GM18870 (cell line): ENCODE measurements around the gene ZNF365.
"Not testable (repeated sequence)": the region's sequence is repeated elsewhere in the genome, so short reads cannot be mapped to it uniquely, and the experiment has no call there.

ENCODE experiments used
- ATAC-seq: cut with Tn5 transposase; IDR thresholded peaks from one replicate; pipeline ENCODE4 v1.9.1; 2021; ENCODE audit warnings: moderate library complexity; ENCODE audit not compliant: unreplicated experiment

ZNF365 gene, protein sequence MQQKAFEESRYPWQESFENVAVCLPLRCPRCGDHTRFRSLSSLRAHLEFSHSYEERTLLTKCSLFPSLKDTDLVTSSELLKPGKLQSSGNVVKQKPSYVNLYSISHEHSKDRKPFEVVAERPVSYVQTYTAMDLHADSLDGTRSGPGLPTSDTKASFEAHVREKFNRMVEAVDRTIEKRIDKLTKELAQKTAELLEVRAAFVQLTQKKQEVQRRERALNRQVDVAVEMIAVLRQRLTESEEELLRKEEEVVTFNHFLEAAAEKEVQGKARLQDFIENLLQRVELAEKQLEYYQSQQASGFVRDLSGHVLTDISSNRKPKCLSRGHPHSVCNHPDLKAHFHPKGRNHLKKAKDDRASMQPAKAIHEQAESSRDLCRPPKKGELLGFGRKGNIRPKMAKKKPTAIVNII

DNA sequence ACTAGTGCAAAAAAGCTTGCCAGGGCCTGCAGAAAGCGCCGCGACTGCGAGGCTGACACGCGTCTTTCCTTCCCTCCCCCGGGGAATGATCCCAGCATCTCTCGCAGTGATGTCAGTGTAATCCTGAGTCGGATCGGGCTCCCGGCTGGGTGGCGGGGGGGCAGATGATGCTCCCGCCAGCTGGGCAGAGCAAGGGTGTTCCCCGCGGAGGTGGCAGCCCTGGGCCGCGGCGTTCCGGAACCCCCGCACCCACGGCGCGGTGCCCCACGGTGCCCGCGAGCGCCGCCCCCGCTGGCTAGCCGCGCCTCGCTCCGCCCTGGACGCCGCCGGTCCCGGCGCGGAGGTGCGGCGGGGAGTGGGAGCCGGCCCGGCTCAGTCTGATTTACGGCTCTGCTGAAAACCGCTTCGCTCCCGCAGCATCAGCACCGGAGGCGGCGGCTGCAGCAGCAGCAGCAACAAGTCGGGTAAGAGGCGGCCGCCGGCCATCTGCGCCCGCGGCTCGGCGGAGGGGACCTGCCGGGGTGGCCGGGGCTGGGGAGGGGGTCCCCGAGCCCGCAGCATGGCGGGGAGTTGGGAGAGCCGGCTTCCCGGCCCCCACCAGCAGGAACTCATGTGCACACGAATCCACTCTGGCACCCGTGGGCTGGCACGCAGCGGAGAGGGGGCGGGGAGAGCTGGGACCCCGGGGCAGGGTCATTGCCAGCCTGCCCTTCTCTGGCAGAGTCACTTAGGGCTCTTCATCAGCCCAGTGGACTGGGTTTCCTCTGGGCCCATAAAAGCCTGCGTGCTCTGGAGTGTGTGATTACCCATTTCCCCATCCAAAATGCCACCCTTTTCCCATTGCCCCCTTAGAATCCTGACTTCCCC lies at the start of gene ZNF365:
Gene ZNF365 (plus strand): TSS at position 375 of the 867 bp plus-strand sequence. CDS start 1,825 bp downstream, outside the sequence.
- no peak for ATAC-seq

DNA sequence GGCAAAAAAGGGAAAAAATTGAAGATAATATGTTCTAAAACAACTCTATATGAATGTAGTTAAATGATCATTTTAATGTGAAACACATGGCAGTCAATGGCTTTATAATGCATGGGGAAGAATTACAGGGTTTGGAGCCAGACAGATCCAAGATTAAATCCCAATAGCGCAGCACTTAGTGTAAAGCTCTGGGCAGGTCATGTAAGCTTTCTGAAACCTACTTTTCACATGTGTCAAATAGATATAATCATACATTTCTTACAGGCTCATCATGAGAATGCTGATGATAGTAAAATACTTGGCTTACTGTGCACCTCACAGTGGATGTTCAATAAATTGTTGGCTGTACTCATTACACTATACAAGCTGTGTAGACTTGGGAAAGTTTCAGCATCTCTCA lies 48.0 kb upstream of the ZNF365 start:
- no peak for ATAC-seq

DNA sequence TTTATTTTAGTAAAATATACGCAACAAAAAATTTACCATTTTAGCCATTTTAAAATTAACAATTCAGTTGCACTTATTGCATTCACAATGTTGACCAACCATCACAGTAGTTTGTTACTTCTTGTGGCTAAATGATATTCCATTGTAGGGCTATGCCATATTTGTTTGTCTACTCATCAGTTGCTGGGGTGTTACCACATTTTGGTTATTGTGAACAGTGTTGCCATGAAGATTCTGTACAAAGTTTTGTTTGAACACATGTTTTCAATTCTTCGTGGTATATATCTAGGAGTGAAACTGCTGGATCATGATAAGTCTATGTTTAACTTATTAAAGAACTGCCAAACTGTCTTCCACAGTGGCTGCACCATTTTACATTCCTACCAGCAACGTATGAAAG lies 46.3 kb upstream of the ZNF365 start:
- ATAC-seq, result no peak

DNA sequence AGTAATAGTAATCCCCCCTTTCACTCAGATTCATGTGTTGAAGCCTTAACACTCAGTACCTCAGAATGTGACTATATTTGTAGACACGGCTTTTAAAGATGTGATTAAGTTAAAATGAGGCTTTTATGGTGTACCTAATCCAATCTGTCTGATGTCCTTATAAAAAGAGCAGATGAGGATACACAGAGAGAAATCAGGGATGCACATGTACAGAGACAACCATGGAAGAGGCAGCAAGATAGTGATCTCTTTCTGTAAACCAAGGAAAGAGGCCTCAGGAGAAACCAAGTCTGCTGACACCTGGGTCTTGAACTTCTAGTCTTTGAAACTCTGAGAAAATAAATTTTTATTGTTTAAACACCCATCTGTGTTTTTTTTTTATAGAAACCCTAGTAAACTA lies 44.0 kb upstream of the ZNF365 start:
- no peak for ATAC-seq

DNA sequence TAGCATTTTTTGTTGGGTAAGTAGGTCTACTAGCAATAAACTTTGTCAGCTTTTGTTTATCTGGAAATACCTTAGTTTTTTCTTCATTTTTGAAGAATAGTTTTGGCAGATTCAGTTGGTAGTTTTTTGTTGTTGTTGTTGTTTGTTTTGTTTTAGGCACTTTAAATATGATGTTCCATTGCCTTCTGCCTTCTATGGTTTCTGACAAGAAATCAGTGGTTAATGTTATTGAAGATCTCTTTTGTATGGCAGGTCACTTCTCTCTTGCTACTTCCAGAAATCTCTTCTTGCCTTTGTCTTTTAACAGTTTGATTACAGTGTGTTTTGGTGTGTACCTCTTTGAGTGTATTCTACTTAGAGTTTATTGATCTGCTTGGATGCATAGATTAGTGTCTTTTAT lies 41.8 kb upstream of the ZNF365 start:
- ATAC-seq, result no peak

DNA sequence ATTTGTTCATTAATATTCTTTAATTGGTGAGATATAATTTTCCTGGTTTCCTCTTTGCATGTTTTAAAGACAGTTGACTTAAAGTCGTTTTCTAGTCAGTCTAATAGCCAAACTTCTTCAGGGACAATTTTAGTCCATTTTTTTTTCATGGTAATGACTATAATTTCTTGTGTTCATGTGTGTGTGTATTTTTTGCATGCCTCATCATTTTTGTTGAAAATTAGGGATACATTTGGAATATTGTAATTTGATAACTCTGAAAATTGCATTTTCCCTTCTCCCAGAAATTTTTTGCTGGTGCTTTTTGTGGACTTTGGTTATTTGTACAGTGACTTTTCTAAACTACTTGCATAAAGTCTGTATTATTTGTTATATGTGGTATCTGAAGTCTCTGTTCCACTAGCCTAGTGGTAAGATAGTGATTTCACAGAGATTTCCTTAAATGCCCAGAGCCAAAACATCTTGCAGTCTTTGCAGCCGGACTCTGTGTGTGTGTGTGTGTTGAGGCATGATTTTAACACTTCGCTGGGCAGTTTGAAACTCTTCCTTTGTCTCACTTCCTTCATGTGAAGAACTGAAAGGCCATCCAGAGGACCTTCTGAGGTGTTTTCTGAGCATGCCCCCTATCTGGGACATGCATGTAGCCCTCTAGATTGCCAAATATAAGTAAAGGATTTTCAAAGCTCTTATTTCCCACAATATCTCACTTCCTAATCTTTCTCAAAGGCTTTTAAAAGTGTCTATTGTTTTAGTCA lies 40.9 kb upstream of the ZNF365 start:
- ATAC-seq, result no peak

DNA sequence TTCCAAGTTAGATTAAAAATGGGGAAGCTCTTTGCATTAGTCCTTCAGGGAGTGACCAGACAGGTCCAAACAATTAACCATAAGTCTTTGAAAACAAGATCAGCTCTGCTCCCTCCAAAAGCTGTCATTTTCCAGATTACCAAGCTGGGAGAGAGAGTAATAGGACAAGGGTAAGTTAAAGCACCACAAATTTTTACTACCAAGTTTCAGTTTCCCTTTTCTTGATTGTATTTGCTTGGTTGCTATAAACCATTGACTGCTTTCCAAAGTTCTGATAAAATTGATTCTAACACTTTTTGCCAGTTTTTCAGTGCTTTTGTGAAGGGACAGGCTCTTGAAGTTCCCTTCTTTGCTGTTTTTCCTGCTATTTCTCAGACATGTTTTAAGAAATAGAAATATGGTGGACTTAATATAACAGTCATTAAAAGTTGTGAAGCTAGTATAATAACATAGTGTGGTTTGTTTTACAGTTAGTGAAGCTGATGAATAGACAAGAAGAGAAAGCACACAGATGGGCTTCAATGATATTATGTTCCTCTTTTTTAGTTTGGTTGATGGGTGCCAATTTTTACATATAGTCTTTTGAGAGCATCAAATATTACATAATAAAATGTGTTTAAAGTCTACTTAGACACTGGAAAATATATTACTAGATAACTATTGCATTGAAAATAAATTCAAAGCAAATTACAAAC lies 40.0 kb upstream of the ZNF365 start:
- ATAC-seq, result no peak

DNA sequence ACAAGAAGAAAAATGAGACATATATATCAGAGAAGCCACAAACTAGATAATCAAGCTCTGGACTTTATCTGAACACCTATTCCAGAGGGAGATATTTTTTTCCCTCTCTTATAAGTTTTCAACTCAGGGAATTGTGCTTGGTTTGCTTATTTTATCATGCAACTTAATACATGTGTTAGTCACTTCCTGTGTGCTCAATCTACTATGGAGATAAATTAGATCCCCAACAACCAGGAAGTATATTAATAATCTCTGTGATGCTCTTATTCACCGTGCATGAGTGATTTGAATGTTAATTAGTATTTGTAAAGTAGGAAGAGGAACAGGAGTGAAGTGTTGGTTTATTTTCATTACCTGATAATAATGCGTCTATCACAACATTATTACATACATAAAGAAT lies 38.8 kb upstream of the ZNF365 start:
- no peak for ATAC-seq

DNA sequence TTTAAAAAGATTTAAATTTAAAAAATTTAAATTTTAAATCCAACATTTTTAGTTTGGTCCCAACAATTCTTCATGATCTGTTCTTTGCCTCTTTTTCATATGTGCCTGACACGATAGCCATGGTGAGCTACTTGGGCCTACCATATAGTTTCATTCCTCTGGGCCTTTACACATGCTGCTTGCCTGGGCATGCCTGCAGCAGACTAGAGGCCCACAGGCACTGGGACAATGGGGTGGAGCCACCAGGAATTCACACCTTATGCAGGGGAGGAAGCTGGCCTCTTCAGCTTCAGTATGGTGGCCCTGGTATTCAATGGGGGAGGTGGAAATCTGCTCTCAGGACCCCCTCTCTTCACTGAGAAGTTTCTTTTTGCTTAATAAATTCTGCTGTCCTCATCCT lies 37.8 kb upstream of the ZNF365 start:
- no peak for ATAC-seq

DNA sequence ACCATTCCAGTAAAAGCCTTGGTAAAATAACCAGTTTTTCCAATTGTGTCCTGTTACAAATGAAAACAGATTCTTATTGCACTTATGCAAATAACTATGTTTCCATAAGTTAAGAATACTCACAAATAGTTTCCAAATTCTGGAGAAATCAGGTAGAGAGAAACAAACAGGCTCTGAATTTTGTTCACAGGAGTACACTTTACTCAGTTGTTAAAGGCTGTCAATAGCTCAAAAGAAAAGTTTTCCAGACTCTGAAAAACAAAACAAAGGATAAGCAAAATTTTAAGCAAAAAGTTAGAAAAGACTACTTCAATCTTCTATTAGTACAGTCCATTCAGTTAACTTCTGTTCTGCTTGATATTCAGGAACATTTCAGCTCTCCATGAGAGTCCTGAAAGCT lies 32.8 kb upstream of the ZNF365 start:
- ATAC-seq, result no peak

DNA sequence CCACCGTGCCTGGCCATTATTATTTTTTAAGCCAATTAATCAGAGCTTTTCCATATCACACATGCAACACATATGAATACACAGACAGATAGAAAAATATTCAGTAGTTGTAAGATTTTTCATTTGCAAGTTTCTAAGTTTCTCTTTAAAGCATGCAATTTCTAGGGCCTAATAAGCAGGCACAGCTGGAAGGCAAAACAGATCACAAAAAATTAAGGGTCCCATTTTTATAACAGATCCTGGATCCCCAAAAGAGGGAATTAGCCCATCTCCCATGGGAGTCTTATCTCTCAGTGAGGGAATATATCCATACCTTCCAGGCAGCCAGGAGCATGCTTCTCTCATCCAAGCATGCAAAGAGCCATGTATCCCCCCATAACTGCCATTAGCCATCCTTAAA lies 31.2 kb upstream of the ZNF365 start:
- no peak for ATAC-seq

DNA sequence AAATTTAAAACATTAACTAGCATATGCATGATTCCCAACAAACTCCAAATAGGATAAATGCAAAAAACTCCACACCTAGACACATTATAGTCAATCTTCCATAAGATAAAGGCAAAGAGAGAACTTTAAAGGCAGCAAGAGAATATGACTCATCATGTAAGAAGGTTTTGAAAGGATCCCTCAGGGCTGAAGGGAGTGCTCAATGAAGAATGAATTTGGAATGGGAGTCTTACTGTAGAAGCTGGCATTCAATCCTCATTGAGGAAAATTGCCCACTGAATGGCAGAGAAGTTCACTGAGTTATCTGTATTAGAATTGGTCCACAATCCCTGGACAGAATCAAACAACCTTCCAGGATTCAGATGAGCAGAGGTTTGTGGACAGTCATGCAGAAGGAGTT lies 26.1 kb upstream of the ZNF365 start:
- ATAC-seq, result no peak

DNA sequence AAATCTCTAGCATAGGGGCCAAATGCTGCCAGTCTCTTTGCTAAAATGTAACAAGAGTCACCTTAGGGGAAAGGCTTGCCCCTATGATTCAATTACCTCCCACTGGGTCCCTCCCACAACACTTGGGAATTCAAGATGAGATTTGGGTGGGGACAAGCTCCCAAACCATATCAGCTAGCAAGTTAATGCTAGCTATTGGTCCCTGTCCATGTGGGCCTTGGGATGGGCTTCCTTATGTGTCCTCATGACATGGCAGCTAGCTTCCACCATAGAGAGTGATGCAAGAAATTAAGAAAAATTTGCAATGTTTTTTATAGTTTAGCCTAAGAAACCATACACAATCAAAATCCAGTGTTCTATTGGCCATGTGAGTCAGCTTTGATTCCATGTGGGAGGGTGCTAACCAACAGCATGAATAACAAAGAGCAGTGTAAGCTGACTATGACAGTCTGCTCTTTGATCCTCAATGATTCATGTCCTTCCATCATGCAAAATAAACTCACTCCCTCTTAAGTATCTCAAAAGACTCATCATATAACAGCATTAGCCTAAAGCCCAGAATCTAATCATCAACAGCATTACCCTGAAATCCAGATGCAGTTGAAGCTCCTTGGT lies 21.7 kb upstream of the ZNF365 start:
- no peak for ATAC-seq

DNA sequence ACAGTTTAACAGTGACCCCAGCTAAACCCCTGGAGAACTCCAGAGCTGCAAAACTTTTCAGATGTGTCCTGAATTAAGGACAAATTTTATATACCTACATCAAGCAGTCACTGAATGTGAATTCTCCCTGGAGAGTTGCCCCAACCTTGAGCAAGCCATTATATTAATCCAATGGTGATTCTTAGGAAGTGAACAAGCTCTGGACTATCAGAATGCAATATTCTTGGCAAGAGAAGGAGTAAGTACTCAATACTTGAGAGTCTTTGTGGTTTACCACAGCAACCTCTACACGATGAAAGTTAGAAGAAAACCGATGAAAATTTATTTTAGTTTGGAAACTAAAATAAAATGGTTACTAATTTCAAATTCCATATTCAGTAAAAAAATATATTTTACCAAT lies 19.3 kb upstream of the ZNF365 start:
- ATAC-seq, result no peak

DNA sequence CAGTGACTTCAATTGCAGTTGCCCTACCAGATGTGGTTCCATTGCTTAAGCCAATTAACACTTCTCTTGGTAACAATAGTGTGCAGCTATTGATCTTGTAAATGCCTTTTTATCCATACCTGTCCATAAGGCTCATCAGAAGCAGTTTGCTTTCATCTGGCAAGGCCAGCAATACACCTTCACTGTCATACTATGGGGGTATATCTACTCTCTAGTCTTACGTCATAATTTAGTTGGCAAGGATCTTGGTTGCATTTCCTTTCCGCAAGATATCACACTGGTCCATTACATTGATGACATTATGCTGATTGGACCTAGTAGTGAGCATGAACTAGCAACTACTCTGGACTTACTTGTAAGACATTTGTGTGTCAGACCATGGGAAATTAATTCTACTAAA lies 17.7 kb upstream of the ZNF365 start:
- no peak for ATAC-seq

DNA sequence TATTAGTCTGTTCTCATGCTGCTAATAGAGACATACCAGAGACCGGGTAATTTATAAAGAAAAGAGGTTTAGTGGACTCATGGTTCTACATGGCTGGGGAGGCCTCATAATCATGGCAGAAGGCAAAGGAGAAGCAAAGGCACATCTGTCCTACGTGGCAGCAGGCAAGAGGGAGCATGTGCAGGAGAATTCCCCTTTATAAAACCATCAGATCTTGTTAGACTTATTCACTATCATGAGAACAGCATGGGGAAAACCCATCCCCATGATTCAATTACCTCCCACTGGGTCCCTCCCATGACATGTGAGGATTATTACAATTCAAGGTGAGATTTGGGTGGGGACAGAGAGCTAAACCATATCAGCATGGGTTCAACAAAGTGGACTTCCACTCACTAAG lies 16.0 kb upstream of the ZNF365 start:
- ATAC-seq, result not testable (repeated sequence)

DNA sequence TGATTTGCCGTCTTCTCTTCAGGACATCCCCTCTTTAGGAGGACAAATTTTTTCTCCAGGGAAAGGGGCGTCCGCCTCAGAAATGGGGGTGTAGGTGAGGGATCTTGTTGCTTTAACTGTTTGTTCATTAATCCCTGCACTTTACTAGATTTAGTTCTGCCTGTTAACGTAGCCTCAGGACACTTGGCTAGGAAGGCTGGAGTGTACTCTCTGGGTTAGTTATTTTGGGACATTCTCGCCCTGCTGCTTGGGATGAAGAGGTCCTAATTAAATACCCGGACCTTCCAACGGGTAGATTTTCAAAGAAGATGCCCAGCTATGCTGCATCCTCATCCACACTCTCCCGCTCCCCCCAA lies 552 bp upstream of the ZNF365 start:
- ATAC-seq, result no peak

DNA sequence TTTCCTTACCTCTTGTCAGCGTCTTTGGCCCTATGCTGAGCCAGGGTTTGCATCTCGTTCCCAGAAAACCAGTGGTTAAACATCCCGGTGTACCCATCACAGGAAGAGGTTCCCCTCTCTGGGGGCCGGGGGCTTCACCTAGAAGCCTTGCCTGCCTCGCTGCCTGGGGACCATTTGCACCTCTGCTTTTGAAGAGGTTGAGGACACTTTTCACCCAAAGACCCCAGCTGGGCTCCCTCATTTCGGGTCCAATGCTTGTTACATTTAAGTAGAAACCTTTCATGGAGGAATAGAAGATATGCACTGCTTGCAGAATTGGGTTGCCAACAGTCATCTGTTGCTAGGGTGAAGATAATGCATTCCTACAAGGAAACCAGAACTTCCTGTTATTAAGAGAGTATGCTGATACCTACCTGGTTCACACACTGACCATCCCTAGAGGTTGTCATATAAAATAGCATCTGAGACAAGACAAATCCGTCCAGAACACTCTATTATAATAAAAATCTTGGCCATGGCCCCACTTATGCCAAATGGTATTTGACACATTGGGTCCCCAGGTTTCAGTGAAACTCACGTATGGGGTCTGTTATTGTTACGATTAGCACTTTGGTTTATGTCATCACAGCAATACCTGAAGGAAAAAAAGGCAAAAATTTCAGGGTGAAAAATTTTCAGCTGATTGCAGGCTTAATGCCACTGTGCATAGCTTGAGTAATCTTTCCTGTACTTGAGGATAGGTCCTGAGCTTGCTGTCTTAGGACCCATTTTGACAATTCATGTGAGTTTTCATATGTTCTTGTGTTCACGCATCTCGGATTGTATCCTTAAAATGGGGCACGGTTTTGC lies 917 bp downstream of the ZNF365 start:
- no peak for ATAC-seq
